Pulmonary artery endothelial cell (primary cell): Measurements from ENCODE around the gene EMILIN3. TPM values are rescaled to one million over a fixed set of nuclear protein-coding genes. Genes with fewer than 3 reads are reported as not detected.

ENCODE experiments used
- DNase-seq: peaks from one replicate; pipeline ENCODE4 v3.0.0-alpha.2; 2011; ENCODE audit warnings: low read depth, low spot score
- total RNA-seq: library from RNA; depleted of rRNA; stranded (reverse); fragments of >200 nt; gene quantifications from 2 replicates; pipeline ENCODE4 v1.2.3, GENCODE V29; 2014

EMILIN3 gene
- total RNA-seq, 1 donor from 2014 or later: not detected

GRCh38 chr20:41391587-41392001 lies 25.0 kb upstream of the EMILIN3 start:
- DNase-seq: no peak

GRCh38 chr20:41390889-41391288 lies 24.3 kb upstream of the EMILIN3 start:
- DNase-seq: no peak

DNA sequence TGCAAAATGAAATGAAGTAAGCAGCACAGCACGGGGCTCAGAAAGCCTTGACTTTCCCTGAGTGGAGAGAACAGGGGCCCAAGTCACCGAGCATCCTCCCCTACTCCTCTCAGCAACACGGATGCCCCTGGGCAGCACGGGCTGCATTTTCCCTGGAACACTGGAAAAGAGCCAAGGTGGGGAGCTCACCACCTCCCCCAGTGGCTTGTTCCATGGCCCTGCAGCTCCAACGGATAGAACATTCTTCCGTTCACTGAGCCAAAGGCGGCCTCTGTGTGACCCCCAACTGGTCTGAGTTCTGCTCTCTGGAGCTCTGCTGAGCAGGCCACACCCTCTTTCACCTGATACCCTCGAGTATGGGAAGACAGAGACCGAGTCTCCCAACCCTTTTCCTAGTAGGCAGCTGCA lies 20.8 kb upstream of the EMILIN3 start:
- DNase-seq: no peak

DNA sequence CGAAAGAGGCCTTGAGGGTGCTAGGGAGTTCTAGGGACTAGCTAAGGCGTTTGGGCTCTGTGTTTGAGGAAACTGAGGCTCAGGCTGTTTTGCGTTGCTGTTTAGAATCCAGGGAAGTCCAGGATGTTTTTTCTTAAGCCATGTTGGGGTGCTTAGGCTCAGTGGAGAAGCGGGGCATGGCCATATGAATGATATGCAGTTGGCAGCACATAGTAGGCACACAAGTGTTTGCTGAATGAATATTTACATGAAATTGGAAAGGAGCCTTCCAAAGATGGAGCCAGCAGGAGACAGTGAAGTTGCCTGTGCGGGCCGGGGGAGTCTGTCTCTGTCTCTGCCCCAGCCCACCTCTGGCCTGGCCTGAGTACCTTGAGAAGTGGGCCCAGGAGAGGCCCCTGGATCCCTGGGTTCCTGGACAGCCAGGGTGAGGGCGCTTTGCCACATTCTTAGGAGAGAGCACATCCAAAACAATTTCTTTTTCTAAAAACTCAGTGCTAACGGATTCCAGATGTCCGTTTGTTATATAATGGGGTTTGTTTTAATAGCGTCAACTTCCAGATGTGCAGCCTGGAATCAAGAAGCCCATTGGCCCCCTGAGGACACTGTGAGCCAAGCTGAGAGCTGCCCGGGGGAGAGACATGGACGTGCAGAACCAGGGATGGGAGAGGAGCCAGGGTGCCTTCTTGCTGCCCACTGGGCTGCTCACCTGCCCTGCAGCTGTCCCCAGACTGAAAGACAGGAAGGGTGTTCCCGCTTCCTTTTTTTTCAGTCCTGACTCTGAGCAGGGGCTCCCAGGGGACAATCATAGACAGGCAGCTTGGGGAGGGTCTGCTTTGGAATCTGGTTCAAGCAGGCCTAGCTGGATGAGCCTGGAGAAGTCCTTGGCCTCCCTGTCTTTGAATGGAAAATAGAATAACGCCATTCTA lies 20.1 kb upstream of the EMILIN3 start:
- no peak for DNase-seq

- DNase-seq: no peak
Observed at GRCh38 chr20:41382791-41383305, 16.2 kb upstream of the EMILIN3 start.

- DNase-seq: no peak
Observed at GRCh38 chr20:41380551-41381193, 14.1 kb upstream of the EMILIN3 start.

DNA sequence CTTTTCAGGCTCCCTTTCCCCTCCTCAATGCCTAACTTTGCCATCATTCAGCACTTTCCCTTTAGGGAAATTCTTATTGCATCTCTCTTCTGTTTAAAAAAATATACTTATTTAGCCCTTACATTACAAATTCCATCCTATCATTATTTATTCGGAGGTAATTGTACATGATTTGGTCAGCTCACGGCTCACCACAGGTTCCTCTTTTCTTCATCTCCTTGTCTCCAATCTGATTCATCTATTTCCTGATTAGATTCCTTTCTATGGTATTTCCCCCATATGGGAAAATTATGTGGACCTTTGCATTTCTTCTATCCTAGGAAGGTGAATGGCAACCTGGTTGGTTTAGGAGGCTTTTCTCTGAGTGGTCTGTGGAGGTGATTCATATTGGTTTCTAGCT lies 12.9 kb upstream of the EMILIN3 start:
- DNase-seq: no peak

GRCh38 chr20:41377275-41377674 lies 10.7 kb upstream of the EMILIN3 start:
- DNase-seq: no peak

GRCh38 chr20:41376349-41376748 lies 9.7 kb upstream of the EMILIN3 start:
- no peak for DNase-seq

GRCh38 chr20:41375846-41376245 lies 9.2 kb upstream of the EMILIN3 start:
- DNase-seq: no peak

DNA sequence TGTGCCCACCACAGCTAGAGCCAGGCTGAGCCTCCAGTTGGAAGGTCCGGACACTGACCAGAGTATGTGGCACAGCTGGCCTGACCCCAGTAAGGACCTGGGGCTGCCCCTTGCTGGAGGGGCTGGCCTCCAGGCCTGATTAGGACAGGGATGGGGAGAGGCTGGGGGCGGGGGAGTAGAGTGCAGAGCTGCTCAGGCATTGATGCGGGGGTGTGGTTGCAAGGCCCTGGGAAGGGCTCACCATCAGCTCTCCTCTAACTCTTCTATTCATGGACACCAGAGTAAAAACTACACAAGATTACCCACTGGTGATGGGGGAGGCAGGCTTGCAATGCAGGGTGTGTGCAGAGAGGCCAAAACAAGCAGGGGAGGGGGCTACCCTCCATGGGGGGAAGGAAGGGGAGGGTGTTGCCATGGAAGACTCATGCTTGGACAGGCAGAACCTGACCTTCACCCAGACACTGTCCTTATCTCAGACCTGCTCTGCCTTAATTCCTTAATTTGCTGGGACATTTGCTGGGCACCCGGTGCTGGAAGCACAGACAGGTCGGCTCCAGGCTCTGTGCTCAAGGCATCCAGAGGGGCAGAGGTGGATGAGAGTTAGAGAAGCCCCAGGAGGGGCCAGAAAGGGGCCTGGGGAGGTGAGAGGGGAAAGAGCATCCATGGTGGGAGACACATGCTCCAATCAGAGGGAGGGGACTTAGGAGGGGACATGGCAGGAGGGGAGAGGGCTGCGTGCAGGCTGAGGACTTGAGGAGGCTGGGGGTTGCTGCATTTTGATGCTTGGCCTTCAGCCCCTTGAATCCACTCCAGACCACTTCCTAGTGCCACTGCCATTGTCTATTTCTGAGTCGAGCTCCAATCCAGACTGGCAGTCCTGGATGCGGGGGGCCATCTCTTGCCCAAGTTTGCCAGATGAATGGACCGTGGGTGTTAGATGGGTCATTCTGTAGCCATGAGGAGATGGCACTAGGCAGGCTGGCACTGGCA lies 7.6 kb upstream of the EMILIN3 start:
- DNase-seq: no peak

- DNase-seq: no peak
Observed at GRCh38 chr20:41373251-41373783, 6.7 kb upstream of the EMILIN3 start.

DNA sequence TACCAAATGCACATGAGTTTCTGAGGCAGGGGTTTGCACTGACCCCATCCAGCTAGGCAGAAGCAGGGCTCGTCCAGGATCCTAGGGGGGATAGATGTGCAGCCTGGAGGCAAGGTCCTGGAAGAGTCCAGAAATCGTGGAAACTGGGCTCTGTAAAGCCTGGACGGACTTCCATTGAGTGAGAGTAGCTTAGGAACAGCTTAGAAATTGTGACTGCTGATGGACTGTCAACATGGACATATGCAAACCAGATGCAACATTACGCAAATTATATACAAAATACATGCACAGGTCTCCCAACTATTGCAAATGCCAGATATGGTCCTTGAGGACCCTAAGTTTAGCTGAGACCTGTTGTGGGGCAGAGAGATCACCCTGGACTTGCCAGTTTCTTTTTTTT lies 4.8 kb upstream of the EMILIN3 start:
- no peak for DNase-seq

GRCh38 chr20:41370176-41370575 lies 3.6 kb upstream of the EMILIN3 start:
- no peak for DNase-seq

DNA sequence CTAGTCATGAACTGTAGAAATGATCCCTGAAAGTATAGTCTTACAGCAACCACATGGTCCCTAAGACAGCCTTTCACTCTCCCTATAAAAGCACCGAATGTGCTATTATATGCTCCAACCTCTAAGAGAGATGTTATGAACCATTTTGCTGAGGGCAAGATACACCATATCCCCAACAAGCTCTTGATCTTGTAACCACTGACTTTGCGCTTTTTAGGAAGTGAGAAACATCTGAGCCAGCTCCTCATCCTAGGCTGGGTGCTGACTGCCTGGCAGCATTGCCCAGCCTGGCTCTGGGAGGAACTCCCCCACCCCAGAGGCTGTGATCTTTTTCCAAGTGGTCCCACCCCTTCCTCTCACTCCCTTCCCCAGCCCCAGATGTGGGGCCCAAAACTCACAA lies 3.1 kb upstream of the EMILIN3 start:
- no peak for DNase-seq

- no peak for DNase-seq
Observed at GRCh38 chr20:41367956-41368355, 1.3 kb upstream of the EMILIN3 start.

GRCh38 chr20:41367393-41367695 lies 726 bp upstream of the EMILIN3 start:
- DNase-seq: no peak

DNA sequence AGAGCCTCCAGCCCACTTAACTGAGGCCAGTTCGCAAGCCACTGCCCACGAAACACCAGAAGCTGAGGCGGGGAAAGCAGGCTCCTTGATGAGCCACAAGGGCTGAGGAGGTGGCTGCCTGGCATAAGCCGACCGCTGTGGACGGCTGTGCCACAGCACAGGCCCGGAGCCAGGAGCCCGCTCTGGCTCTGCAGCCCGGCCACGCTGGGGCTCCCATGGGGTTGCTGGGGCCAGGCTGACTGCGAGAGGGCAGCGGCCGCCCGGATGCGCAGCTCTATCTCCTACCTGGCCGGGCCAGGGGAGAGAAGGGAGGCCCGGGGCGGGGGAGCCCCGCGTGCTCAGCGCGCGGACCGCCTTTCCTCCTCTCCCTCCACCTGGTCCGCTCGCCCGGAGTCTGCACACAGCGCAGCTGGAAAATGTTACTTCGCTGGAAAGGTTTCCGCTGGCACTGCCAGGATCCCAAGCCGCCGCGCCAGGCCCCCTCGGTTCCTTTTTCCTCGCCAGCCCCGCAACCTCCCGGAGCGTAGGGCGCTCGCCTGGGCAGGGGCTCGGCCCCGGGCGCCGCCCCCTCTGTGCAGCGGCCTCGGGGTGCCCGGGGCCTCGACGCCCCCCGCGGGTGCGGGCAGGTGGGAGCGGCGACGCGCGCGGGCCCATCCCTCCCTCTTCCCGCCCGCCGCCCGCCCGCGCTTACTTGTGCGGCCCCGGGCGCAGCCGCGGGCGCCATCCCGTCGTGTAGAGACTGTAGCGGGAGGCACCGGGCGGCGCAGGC lies 657 bp downstream of the EMILIN3 start:
- no peak for DNase-seq

- DNase-seq: no peak
Observed at GRCh38 chr20:41364967-41365765, 1.5 kb downstream of the EMILIN3 start.
